NOMO-1 (cell line): ENCODE results near the gene HOXB2.

Experiments
- DNase-seq, 2 experiments: peaks; one replicate each; lab custom pipeline; 2025; ENCODE audit not compliant: unreplicated experiment in 2 of 2; lab: John Stamatoyannopoulos, UW

The HOXB2 gene

DNA sequence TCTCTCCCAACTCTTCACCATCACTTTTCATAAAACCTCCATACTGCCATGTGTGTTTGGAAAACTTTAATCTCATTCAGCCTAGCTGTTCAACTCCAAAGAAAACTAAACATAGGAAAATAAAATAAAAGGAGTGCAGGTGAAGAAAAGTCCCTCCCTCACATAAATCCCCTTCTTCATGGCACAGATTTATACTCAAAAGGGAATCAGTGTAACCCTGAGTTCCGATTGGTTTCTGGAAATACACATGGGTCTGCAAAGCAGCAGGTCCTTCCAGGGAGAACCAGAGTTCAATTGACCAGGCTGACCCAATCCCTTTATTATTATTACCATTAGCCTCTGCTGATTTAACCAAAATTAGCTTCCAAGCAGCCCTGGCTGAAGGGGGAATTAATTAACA is 8.9 kb upstream of the HOXB2 start:
- no peak for DNase-seq

DNA sequence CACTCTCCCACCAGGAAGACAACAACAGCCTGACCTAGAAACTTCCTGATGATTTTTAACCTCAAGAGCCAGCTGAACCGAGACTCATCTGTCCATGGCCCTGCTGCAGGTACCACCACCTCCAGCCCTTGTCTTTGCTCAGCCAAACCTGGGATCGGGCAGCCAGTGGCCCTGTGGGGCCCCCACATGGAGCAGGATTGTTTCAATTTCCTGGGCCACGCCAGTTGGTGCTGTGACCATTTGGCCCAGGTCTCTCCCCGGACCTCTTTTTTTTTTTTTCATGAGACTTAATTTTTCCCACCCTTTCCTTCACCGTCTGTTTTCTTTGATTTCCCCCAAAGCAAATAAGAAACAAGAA is 8.3 kb upstream of the HOXB2 start:
- no peak for DNase-seq

- no peak for DNase-seq
Measured at GRCh38 chr17:48552466-48553189, 7.7 kb upstream of the HOXB2 start.

GRCh38 chr17:48551596-48552465 is 6.9 kb upstream of the HOXB2 start:
- DNase-seq, result no peak

- DNase-seq, result no peak
Measured at GRCh38 chr17:48551214-48551555, 6.3 kb upstream of the HOXB2 start.

DNA sequence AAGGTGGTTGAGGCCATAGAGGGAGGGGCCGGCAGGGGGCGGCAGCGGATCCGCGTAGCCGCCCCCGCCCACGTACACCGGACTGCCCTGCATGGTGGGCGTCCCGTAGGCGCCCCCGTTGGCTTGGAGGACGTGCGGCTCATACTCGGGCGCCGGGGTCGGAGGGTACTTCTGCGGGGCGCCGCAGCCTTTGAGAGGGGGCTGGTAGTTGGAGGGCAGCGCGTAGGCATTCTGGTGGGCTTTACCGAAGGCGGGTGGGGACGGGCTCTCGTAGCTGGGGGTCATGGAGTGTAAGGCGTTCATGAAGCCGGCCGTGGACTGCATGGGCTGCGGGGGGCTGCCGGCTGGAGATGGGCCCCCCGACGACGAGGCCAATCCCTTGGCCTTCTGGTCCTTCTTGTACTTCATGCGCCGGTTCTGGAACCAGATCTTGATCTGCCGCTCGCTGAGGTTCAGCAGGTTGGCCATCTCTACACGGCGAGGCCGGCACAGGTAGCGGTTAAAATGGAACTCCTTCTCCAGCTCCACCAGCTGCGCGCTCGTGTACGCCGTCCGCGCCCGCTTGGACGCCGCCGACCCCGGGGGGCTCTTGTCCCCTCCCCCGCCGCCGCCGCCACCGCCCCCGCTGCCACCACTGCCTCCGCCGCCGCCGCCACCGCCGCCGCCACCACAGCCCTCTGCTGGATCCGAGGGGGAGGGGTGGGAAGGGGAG is 5.7 kb upstream of the HOXB2 start:
- DNase-seq, result no peak

- no peak for DNase-seq
Measured at GRCh38 chr17:48549914-48550501, 5.1 kb upstream of the HOXB2 start.

DNA sequence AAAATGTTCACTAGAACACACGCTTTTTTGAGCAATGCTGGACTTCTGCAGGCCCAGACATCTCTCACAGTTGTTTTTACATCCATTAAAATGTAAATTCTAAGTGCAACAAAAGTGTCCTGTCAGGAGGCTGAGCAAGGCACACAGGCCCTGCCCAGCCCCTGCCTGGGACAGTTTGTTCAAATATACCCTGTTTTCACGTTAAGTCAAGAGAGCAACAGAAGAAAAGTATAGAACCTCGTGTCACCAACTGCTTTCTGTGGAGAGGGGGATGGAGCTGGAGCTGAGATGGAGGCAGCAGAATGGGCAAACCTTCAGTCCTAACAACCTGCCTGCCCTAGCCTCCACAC is 4.3 kb upstream of the HOXB2 start:
- DNase-seq, result no peak

DNA sequence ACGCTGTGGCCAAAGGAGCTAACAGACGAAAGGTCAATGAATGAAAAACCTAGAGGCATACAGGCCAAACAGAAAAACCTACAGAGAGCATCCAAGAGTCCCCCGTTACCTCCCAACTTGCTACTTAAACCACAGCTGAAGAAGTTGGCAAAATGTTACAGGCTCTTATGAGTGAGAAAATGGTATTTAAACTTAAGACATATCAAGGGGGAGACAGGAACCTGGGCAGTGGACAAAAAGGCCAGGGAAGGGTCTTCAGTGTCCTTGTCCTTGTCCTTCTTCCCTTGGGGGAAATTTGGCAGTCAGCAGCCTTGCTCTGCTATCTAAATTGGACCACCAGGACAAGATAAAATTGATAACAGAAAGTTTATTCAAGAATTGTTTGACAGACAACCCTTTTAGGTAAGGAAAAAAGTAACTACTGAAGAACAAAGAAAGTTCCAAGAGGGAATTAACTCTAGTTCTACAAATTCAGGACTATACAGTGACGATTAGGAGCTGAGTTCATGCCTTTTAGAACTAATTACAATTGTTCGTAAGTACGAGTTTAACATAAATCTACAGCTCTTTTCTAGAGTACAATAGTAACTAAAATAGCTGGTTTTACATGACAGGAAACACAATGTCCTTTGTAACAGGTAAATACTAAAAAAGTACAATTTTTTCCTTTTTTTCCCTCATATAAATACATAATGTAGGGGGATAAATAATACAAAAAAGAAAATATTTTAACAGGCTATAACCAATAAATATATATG is 3.8 kb upstream of the HOXB2 start:
- DNase-seq, result no peak

DNA sequence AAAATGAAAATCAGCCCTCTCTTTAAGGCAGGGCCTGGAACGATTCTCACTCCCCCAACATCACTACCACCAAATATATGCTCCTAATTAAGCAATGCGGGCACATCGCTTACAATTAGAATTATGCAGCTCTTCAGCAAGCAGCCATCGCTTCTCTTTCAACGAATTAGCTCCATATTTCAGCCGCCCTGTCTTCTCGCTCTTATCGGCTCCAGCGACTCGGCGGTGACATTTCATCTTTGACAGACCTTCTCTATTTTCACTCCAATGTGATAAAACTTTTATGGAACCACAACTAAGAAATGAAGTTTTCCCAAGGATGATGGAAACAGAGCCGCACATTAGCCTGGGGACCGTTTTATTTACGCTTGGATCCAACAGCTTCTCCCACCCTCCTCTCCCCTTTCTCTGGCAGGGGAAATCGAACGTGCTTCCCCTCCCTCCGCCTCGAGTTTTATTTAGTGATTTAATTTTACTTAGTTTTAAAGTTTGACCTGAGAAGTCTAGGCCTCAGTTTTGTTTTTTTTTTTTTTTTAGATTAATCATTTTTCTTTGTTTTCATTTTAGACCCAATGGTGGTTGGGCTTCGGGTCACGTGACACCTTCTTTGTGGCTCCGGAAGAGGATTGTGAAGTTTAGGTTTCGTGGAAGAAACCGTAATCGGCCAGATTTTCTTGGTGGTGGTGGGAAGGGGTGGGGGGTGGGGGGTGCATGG is 3.1 kb upstream of the HOXB2 start:
- no peak for DNase-seq

- DNase-seq, result no peak
Measured at GRCh38 chr17:48546924-48547807, 2.3 kb upstream of the HOXB2 start.

GRCh38 chr17:48546137-48546923 is 1.4 kb upstream of the HOXB2 start:
- no peak for DNase-seq

DNA sequence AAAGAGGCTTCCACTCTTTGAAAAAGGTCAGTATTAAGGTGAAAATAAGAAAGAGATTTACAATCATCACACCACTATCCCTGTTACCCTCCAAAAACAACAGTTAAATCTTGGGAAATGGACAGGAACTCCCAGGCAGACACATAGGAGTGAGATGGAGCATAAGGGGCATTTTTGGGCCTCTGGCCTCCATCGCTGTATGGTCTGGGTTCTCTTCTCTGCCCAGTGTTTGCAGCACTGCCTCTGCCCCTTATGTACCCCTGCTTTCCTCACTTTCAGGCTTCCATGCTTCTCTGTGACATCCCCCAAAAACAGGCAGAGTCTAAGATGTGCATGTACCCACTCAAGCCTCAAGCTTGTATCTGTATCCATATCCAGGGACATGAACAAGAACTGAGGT is 630 bp upstream of the HOXB2 start:
- DNase-seq, result no peak

DNA sequence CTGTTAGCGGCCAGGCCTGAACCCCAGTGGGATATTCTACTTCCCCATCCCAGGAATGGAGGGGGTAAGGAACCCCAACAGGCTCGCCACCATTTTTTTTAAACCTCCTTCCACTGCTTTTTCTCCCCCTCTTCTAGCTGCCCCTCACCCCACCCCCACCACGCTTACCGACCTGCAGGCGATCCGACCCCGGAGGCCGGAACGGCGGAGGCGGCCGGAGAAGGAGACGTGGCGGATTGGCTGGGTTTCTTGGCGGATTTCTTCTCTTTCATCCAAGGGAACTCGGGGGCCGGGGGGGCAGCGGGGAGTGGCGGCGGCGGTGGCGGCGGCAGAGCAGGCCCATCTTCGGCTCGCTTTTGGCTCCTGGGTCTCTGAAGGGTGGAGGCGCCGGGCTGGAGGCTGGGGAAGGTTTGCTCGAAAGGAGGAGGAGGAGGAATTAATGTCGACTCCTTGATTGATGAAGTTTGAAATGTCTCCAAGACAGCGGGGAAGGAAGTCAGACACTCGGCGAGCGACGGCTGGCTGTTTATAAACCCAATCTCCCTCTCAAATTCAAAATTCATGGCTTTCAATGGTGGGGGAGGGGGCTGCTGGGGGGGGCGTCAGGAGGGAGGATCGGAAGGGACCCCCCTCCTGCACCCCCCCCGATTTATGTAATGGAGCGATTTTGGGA is 424 bp downstream of the HOXB2 start:
- no peak for DNase-seq

DNA sequence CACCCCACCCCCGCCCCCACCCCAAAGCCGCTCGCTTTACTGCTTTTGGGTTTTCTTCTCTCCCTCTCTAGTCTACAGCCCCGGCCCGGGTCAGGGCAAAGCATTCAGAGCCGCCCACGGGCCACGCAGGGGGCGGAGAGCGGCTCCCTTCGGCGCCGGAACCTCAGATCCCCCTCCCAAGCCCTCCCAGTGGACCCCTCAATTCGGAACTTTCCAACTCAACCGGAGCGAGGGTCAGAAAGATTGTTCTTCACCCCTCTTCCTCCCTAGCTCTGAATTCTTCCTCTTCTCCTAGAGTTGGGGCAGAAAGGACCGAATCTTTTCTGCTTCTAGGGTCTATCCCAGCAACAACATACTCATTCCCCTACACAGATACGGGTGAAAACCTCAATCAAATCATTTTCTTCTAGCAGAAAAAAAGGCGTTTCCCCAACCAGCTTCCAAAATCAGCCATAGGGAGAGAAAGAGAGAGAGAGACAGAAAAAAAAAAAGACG is 1.0 kb downstream of the HOXB2 start:
- DNase-seq, result no peak

GRCh38 chr17:48543107-48543853 is 1.6 kb downstream of the HOXB2 start:
- peak in 1 of 2 experiments; percentile 18 for DNase-seq

- no peak for DNase-seq
Measured at GRCh38 chr17:48542698-48543106, 2.2 kb downstream of the HOXB2 start.
